ENCODE measurements around the gene TSPAN10. TPM values are rescaled to one million over a fixed set of nuclear protein-coding genes. Genes with fewer than 3 reads are reported as not detected.

The TSPAN10 gene
- total and polyA plus RNA-seq, 8 donors = 0.24 to 2.2 (median 1.2) TPM

- 94 to 97% methylated on average over 11 of the region's 11 CpGs for WGBS, 2 donors
- no peak for ATAC-seq
- intact Hi-C loops (cut with DNase I) = no loop called here
- Histone ChIP-seq H3K9me3 (no peaks in the 10 kb centered on the region), H3K27ac (no peak overlapping the region), H3K36me3 (peaks cover 0 to 32% (median 24%) of the 10 kb centered on the region in 3 donors), H3K4me1 (no peaks in the 10 kb centered on the region), H3K4me3 (no peak overlapping the region), H3K27me3 (no peaks in the 10 kb centered on the region)
- no peak for TF ChIP-seq CTCF (IDR thresholded peaks at IDR 0.05)
- FAIRE-seq = no peak
- no peak for DNase-seq
Measured at GRCh38 chr17:81593105-81593871, 43.7 kb upstream of the TSPAN10 start.

GRCh38 chr17:81599719-81600486 is 37.1 kb upstream of the TSPAN10 start:
- H3K9me3 ChIP-seq = no peaks in the 10 kb centered on the region
- H3K4me3 ChIP-seq = no peak overlapping the region
- no peak overlapping the region for H3K27ac ChIP-seq
- no peaks in the 10 kb centered on the region for H3K27me3 ChIP-seq
- ATAC-seq (no peak), FAIRE-seq (no peak), DNase-seq (no peak)
- 54 to 74% methylated on average over 10 of the region's 10 CpGs for WGBS, 2 donors
- peaks cover 0 to 30% (median 5%) of the 10 kb centered on the region in 3 donors for H3K36me3 ChIP-seq
- H3K4me1 ChIP-seq = no peaks in the 10 kb centered on the region
- intact Hi-C loops (cut with DNase I) = loop anchor here in 2 of 3 donors (10.0 kb wide), 1 partner anchor 345 kb away; no protein-coding TSS in a partner anchor
- no peak for TF ChIP-seq CTCF (IDR thresholded peaks at IDR 0.05)

- peak; percentile 88 to 97 (median 94) for ATAC-seq
- no peak for FAIRE-seq
- TF ChIP-seq CTCF (IDR thresholded peaks at IDR 0.05) = peak; percentile 69 to 79 (median 76)
- no peaks in the 10 kb centered on the region for H3K4me1 ChIP-seq
- no peaks in the 10 kb centered on the region for H3K9me3 ChIP-seq
- no peaks in the 10 kb centered on the region for H3K27me3 ChIP-seq
- WGBS, 2 donors = 33 to 36% methylated on average over 9 of the region's 9 CpGs
- H3K36me3 ChIP-seq = peaks cover 0 to 32% (median 0%) of the 10 kb centered on the region in 3 donors
- H3K27ac ChIP-seq = no peak overlapping the region
- H3K4me3 ChIP-seq = no peak overlapping the region
- DNase-seq = peak in 2 of 6 donors; percentile 18 to 51
- intact Hi-C loops (cut with DNase I) = loop anchor here in 2 of 3 donors (10.0 kb wide), 1 partner anchor 347 kb away; no protein-coding TSS in a partner anchor
Measured at GRCh38 chr17:81601525-81602120, 35.4 kb upstream of the TSPAN10 start.

- intact Hi-C loops (cut with DNase I) = loop anchor here in 2 of 3 donors (10.0 kb wide), 1 partner anchor 349 kb away; no protein-coding TSS in a partner anchor
- no peak for TF ChIP-seq CTCF (IDR thresholded peaks at IDR 0.05)
- no peak for ATAC-seq
- Histone ChIP-seq H3K4me3 (no peak overlapping the region), H3K27me3 (no peaks in the 10 kb centered on the region), H3K9me3 (no peaks in the 10 kb centered on the region), H3K36me3 (peaks cover 0 to 39% (median 0%) of the 10 kb centered on the region in 3 donors), H3K27ac (no peak overlapping the region), H3K4me1 (no peaks in the 10 kb centered on the region)
- 67 to 74% methylated on average over 11 of the region's 11 CpGs for WGBS, 2 donors
- FAIRE-seq = no peak
- DNase-seq = peak in 1 of 6 donors; percentile 12
Measured at GRCh38 chr17:81603846-81604610, 33.0 kb upstream of the TSPAN10 start.

All from pancreas (tissue), 10 donors.